ENCODE measurements around the gene ARHGEF4. TPM values are rescaled to one million over a fixed set of nuclear protein-coding genes. Genes with fewer than 3 reads are reported as not detected.
"Not testable (repeated sequence)": the region's sequence is repeated elsewhere in the genome, so short reads cannot be mapped to it uniquely, and the experiment has no call there.

Gene ARHGEF4
- total RNA-seq, 1 experiment from 2014 or later = 0.80 TPM

- ChIA-PET CTCF (no interaction called here), POLR2A (interaction anchor here (0.7 kb wide), 1 partner anchor 723 kb away, joined by 3 read pairs; no protein-coding TSS in a partner anchor)
- DNase-seq (ENCODE audit: low read depth, low spot score) = no peak
- H3K27me3 ChIP-seq (ENCODE audit: control insufficient read depth, insufficient read depth, low read length) = no peaks in the 10 kb centered on the region
- BruUV-seq (replicated peaks) = no TSS peak
- intact Hi-C loops (cut with micrococcal nuclease; ENCODE audit: unreplicated experiment) (no loop called here), in situ Hi-C loops (cut with HindIII; ENCODE audit: low pct_unique_long_range_greater_than_20kb, low sequenced_read_pairs) (no loop called here)
- H3K27ac ChIP-seq (ENCODE audit: low read length) = no peak overlapping the region
- no peak for TF ChIP-seq TCF7L2 (IDR thresholded peaks at IDR 0.05; ENCODE audit: low read depth, low read length)
- TF ChIP-seq, protein P1, sequence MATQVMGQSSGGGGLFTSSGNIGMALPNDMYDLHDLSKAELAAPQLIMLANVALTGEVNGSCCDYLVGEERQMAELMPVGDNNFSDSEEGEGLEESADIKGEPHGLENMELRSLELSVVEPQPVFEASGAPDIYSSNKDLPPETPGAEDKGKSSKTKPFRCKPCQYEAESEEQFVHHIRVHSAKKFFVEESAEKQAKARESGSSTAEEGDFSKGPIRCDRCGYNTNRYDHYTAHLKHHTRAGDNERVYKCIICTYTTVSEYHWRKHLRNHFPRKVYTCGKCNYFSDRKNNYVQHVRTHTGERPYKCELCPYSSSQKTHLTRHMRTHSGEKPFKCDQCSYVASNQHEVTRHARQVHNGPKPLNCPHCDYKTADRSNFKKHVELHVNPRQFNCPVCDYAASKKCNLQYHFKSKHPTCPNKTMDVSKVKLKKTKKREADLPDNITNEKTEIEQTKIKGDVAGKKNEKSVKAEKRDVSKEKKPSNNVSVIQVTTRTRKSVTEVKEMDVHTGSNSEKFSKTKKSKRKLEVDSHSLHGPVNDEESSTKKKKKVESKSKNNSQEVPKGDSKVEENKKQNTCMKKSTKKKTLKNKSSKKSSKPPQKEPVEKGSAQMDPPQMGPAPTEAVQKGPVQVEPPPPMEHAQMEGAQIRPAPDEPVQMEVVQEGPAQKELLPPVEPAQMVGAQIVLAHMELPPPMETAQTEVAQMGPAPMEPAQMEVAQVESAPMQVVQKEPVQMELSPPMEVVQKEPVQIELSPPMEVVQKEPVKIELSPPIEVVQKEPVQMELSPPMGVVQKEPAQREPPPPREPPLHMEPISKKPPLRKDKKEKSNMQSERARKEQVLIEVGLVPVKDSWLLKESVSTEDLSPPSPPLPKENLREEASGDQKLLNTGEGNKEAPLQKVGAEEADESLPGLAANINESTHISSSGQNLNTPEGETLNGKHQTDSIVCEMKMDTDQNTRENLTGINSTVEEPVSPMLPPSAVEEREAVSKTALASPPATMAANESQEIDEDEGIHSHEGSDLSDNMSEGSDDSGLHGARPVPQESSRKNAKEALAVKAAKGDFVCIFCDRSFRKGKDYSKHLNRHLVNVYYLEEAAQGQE (IDR thresholded peaks at IDR 0.05; ENCODE audit: insufficient read depth in 1 of 2, low read depth in 2 of 2, low read length in 1 of 2) = no peak
- TF ChIP-seq, protein P2, sequence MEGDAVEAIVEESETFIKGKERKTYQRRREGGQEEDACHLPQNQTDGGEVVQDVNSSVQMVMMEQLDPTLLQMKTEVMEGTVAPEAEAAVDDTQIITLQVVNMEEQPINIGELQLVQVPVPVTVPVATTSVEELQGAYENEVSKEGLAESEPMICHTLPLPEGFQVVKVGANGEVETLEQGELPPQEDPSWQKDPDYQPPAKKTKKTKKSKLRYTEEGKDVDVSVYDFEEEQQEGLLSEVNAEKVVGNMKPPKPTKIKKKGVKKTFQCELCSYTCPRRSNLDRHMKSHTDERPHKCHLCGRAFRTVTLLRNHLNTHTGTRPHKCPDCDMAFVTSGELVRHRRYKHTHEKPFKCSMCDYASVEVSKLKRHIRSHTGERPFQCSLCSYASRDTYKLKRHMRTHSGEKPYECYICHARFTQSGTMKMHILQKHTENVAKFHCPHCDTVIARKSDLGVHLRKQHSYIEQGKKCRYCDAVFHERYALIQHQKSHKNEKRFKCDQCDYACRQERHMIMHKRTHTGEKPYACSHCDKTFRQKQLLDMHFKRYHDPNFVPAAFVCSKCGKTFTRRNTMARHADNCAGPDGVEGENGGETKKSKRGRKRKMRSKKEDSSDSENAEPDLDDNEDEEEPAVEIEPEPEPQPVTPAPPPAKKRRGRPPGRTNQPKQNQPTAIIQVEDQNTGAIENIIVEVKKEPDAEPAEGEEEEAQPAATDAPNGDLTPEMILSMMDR (IDR thresholded peaks at IDR 0.05) = no peak
- TF ChIP-seq POLR2AphosphoS5 (IDR thresholded peaks at IDR 0.05; ENCODE audit: low read depth, low read length) = no peak
- no peak for TF ChIP-seq SIN3A (IDR thresholded peaks at IDR 0.05; ENCODE audit: borderline replicate concordance, insufficient read depth, low read depth, low read length)
- no peaks in the 10 kb centered on the region for H3K4me1 ChIP-seq (ENCODE audit: control insufficient read depth, insufficient read depth, low read length)
- no peak overlapping the region for H3K4me3 ChIP-seq (ENCODE audit: low read depth in 2 of 2, low read length in 2 of 2)
- ATAC-seq = no peak
- H3K9me3 ChIP-seq (ENCODE audit: control insufficient read depth, insufficient read depth, low read depth, low read length) = no peaks in the 10 kb centered on the region
- H3K36me3 ChIP-seq (ENCODE audit: control insufficient read depth, insufficient read depth, low read length) = no peaks in the 10 kb centered on the region
Measured at GRCh38 chr2:130987519-130988425, 151.1 kb downstream of the ARHGEF4 start.

GRCh38 chr2:130991446-130991845 lies 154.7 kb downstream of the ARHGEF4 start:
- H3K4me3 ChIP-seq (ENCODE audit: low read depth in 2 of 2, low read length in 2 of 2); H3K9me3 ChIP-seq (ENCODE audit: control insufficient read depth, insufficient read depth, low read depth, low read length); POLR2A ChIA-PET; CTCF ChIA-PET; in situ Hi-C loops (cut with HindIII; ENCODE audit: low pct_unique_long_range_greater_than_20kb, low sequenced_read_pairs); H3K36me3 ChIP-seq (ENCODE audit: control insufficient read depth, insufficient read depth, low read length); H3K27me3 ChIP-seq (ENCODE audit: control insufficient read depth, insufficient read depth, low read length); DNase-seq (ENCODE audit: low read depth, low spot score); H3K27ac ChIP-seq (ENCODE audit: low read length); intact Hi-C loops (cut with micrococcal nuclease; ENCODE audit: unreplicated experiment); BruUV-seq (replicated peaks); ATAC-seq; H3K4me1 ChIP-seq (ENCODE audit: control insufficient read depth, insufficient read depth, low read length): not testable (repeated sequence)

GRCh38 chr2:130992003-130992402 lies 155.3 kb downstream of the ARHGEF4 start:
- BruUV-seq (replicated peaks); H3K4me1 ChIP-seq (ENCODE audit: control insufficient read depth, insufficient read depth, low read length); CTCF ChIA-PET; ATAC-seq; POLR2A ChIA-PET; H3K36me3 ChIP-seq (ENCODE audit: control insufficient read depth, insufficient read depth, low read length); DNase-seq (ENCODE audit: low read depth, low spot score); H3K27ac ChIP-seq (ENCODE audit: low read length); H3K9me3 ChIP-seq (ENCODE audit: control insufficient read depth, insufficient read depth, low read depth, low read length); intact Hi-C loops (cut with micrococcal nuclease; ENCODE audit: unreplicated experiment); H3K27me3 ChIP-seq (ENCODE audit: control insufficient read depth, insufficient read depth, low read length); in situ Hi-C loops (cut with HindIII; ENCODE audit: low pct_unique_long_range_greater_than_20kb, low sequenced_read_pairs); H3K4me3 ChIP-seq (ENCODE audit: low read depth in 2 of 2, low read length in 2 of 2): not testable (repeated sequence)
